Activated CD8-positive, alpha-beta T cell treated with anti-CD3 and anti-CD28 coated beads for 36 hours (primary cell): Measurements from ENCODE around the gene POU2F2. TPM values are rescaled to one million over a fixed set of nuclear protein-coding genes. Genes with fewer than 3 reads are reported as not detected.

Experiments used
- ATAC-seq: fragments of 200-7000 bp; cut with Tn5 transposase; one replicate; pipeline ENCODE4 v1.10.0; 2021; ENCODE audit warnings: mild to moderate bottlenecking, moderate library complexity
- CTCF ChIA-PET: fragments of 350-600 bp; sonication (Branson Sonifier 250); formaldehyde crosslinking; loops from one replicate; lab custom pipeline; 2021; ENCODE audit warnings: antibody characterized with exemption; lab: Charles Lee
- POLR2A ChIA-PET: fragments of 350-600 bp; sonication (Branson Sonifier 250); formaldehyde crosslinking; loops from one replicate; lab custom pipeline; 2021; ENCODE audit warnings: antibody characterized with exemption; lab: Charles Lee
- DNase-seq: peaks from one replicate; pipeline ENCODE4 v3.0.0-alpha.2; 2020
- H3K27ac Mint-ChIP-seq: one replicate; pipeline ENCODE4 v1.8.0; 2021; ENCODE audit warnings: mild to moderate bottlenecking, mixed read lengths
- H3K27me3 Mint-ChIP-seq: one replicate; pipeline ENCODE4 v1.8.0; 2021; ENCODE audit warnings: mixed read lengths
- H3K36me3 Mint-ChIP-seq: one replicate; pipeline ENCODE4 v1.8.0; 2021; ENCODE audit warnings: low read depth, mixed read lengths
- H3K4me1 Mint-ChIP-seq: one replicate; pipeline ENCODE4 v1.8.0; 2021; ENCODE audit warnings: low read depth, mixed read lengths
- H3K4me3 Mint-ChIP-seq: one replicate; pipeline ENCODE4 v1.8.0; 2021; ENCODE audit warnings: mild to moderate bottlenecking, moderate library complexity, mixed read lengths
- H3K9me3 Mint-ChIP-seq: one replicate; pipeline ENCODE4 v1.8.0; 2021; ENCODE audit warnings: mixed read lengths
- intact Hi-C: fragments of 100-400 bp; cut with micrococcal nuclease; formaldehyde crosslinking; loops from one replicate; pipeline ENCODE4 v1.10.0; 2022
- total RNA-seq, 2 experiments: library from RNA; stranded (reverse); gene quantifications; one replicate each; pipeline ENCODE4 v1.2.3, GENCODE V29; 2021
- TF ChIP-seq, protein P1 (sequence below): fragments of 200-600 bp; IDR thresholded peaks from one replicate; pipeline ENCODE4 v1.8.0; 2022; ENCODE audit warnings: antibody characterized with exemption, mild to moderate bottlenecking

POU2F2 gene
- total RNA-seq, 2 experiments from 2014 or later, result 37.7 to 40.7 TPM

DNA sequence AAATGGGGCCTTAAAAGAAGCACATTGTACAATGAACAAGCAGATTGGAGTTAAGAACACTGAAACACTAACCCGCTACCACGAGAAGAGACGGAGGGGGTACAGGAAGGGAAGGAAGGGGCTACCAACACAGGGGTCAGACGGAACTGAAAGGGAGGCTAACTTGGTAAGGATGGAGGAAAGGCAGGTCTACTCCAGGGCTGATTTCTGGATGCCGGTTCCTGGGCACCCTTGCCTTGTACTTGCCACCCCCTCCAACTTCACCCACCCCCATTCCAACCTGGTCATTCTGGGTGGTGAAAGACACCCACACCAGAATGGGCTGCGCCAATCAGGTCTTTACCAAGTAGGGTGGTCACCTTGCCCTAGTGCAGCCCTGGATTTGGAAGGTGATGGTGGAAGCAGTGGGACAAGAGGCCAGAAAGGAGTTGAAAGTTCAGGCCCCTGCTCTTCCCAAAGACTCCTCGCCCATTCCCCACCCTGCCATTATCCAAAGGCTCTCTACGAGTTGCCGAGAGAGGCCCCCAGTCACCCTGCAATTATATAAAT is 46.0 kb downstream of the POU2F2 start:
- Mint-ChIP-seq H3K9me3 (no peaks in the 10 kb centered on the region), H3K36me3 (peaks cover 21% of the 10 kb centered on the region), H3K27me3 (no peaks in the 10 kb centered on the region), H3K27ac (no peak overlapping the region), H3K4me1 (peaks cover 33% of the 10 kb centered on the region), H3K4me3 (no peak overlapping the region)
- DNase-seq, result no peak
- TF ChIP-seq, protein P1, sequence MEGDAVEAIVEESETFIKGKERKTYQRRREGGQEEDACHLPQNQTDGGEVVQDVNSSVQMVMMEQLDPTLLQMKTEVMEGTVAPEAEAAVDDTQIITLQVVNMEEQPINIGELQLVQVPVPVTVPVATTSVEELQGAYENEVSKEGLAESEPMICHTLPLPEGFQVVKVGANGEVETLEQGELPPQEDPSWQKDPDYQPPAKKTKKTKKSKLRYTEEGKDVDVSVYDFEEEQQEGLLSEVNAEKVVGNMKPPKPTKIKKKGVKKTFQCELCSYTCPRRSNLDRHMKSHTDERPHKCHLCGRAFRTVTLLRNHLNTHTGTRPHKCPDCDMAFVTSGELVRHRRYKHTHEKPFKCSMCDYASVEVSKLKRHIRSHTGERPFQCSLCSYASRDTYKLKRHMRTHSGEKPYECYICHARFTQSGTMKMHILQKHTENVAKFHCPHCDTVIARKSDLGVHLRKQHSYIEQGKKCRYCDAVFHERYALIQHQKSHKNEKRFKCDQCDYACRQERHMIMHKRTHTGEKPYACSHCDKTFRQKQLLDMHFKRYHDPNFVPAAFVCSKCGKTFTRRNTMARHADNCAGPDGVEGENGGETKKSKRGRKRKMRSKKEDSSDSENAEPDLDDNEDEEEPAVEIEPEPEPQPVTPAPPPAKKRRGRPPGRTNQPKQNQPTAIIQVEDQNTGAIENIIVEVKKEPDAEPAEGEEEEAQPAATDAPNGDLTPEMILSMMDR, result no peak
- no peak for ATAC-seq
- intact Hi-C loops, result no loop called here
- ChIA-PET POLR2A (no interaction called here), CTCF (no interaction called here)

DNA sequence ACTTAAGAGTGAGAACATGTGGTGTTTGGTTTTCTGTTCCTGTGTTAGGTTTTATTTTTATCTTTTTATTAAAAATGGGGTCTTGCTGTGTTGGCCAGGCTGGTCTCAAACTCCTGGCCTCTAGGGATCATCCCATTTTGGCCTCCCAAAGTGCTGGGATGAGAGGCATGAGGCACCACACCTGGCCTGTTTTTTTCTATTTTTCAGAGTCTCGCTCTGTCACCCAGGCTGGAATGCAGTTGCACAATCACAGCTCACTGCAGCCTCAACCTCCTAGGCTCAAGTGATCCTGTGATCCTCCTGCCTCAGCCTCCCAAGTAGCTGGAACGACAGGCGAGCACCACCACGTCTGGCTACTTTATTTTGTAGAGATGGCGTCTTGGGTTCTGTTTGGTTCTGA is 48.7 kb downstream of the POU2F2 start:
- no peak for DNase-seq
- TF ChIP-seq, protein P1, result no peak
- no peak for ATAC-seq
- Mint-ChIP-seq H3K27ac (no peak overlapping the region), H3K4me3 (no peak overlapping the region), H3K9me3 (no peaks in the 10 kb centered on the region), H3K4me1 (peaks cover 17% of the 10 kb centered on the region), H3K27me3 (no peaks in the 10 kb centered on the region), H3K36me3 (peaks cover 22% of the 10 kb centered on the region)
- intact Hi-C loops, result no loop called here
- ChIA-PET POLR2A (no interaction called here), CTCF (no interaction called here)

DNA sequence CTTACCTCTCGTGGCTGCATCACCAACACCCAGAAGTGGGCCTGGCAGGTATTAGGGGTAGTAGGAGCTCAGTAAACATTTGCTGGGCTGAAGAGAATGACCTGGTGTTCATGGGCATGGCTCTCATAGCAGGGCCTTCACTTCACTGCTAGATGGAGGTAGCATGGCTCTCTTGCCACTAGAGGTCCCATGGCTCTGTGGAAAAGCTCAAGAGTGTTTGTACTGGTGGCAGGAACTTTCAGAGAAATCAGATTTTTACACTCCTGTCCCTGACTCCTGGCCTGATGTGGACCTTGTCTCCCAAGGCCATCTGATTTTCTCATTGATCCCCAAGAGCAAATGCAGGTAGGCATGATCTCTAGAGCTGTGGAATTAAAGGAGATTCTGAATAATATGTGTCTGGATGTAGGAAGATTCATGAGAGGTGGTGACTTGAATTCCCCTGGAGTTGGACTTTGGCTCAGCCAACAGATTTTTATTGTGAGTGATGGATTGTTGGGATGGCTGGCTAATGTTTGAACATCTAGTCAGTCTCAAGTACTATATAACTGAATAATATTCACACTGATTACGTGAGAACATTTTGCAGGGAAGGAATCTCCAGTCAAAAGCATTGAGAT is 50.6 kb downstream of the POU2F2 start:
- Mint-ChIP-seq H3K27ac (peak overlapping the region; percentile 41), H3K36me3 (peaks cover 29% of the 10 kb centered on the region), H3K9me3 (no peaks in the 10 kb centered on the region), H3K27me3 (no peaks in the 10 kb centered on the region), H3K4me1 (peaks cover 30% of the 10 kb centered on the region), H3K4me3 (no peak overlapping the region)
- POLR2A ChIA-PET, result no interaction called here
- CTCF ChIA-PET, result interaction anchor here (1.4 to 1.5 kb wide), 2 partner anchors 10 to 53 kb away, joined by 3 read pairs; no protein-coding TSS in a partner anchor
- ATAC-seq, result peak; percentile 67
- TF ChIP-seq, protein P1, result peak; percentile 21
- DNase-seq, result peak; percentile 25
- intact Hi-C loops, result no loop called here

DNA sequence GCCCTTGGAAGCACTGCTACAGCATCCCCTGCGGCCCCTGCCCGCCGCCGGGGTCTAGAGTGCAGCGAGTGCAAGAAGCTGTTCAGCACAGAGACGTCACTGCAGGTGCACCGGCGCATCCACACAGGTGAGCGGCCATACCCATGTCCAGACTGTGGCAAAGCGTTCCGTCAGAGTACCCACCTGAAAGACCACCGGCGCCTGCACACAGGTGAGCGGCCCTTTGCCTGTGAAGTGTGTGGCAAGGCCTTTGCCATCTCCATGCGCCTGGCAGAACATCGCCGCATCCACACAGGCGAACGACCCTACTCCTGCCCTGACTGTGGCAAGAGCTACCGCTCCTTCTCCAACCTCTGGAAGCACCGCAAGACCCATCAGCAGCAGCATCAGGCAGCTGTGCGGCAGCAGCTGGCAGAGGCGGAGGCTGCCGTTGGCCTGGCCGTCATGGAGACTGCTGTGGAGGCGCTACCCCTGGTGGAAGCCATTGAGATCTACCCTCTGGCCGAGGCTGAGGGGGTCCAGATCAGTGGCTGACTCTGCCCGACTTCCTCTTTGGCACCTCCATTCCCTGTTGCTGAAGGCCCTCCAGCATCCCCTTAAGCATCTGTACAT is 51.4 kb downstream of the POU2F2 start:
- ChIA-PET POLR2A (no interaction called here), CTCF (interaction anchor here (1.4 to 1.5 kb wide), 2 partner anchors 11 to 52 kb away, joined by 3 read pairs; no protein-coding TSS in a partner anchor)
- Mint-ChIP-seq H3K27ac (no peak overlapping the region), H3K4me3 (no peak overlapping the region), H3K36me3 (peaks cover 31% of the 10 kb centered on the region), H3K9me3 (no peaks in the 10 kb centered on the region), H3K4me1 (peaks cover 30% of the 10 kb centered on the region), H3K27me3 (no peaks in the 10 kb centered on the region)
- TF ChIP-seq, protein P1, result no peak
- ATAC-seq, result no peak
- intact Hi-C loops, result no loop called here
- DNase-seq, result no peak
